Measurements from ENCODE around the gene TRMT11.
A peak's percentile ranks its signal among the peaks of the same experiment; 100 is the strongest.
"Not testable (repeated sequence)": the region's sequence is repeated elsewhere in the genome, so short reads cannot be mapped to it uniquely, and the experiment has no call there.

TRMT11 gene

GRCh38 chr6:125994670-125995488 is 8.5 kb downstream of the TRMT11 start:
- no peak for DNase-seq

- peak; percentile 53 to 61 for DNase-seq
These were observed 9.7 kb downstream of the TRMT11 start for GRCh38 chr6:125995972-125996580.

DNA sequence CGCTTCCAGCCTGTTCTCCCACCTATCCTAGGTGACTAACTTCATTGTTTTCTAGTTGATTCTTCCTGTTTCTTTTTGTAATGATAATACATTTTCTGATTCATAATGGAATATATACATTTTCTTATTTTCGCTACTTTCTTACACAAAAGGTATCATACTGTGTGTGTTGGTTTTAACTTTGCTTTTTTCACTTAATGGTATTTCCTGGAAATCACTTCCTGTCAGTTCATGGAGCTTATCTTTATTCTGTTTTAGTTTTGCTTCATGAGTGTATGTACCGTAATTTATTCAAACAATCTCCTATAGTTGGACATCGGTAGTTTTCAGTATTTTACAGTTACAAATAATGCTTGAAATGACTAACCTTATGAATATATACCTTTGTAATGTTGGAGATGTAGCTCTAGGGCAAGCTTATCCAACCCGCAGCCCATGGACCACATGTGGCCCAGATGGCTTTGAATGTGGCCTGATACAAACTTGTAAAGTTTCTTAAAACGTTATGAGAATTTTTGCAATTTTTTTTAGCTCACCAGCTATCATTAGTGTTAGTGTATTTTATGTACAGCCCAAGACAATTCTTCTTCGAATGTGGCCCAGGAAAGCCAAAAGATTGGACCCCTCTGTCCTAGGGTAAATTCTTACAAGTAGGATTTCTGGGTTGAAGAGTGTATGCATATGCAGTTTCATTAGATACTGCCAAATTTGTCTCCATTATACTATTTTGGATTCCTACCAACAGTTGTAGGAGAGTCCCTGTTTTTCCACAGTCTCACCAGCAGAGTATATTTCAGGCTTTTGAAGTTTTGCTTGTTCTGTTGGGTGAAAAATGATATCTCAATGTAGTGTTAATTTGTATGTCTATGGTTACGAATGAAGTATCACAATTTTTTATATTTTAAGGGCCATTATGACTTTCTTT is 16.7 kb downstream of the TRMT11 start:
- no peak for DNase-seq

DNA sequence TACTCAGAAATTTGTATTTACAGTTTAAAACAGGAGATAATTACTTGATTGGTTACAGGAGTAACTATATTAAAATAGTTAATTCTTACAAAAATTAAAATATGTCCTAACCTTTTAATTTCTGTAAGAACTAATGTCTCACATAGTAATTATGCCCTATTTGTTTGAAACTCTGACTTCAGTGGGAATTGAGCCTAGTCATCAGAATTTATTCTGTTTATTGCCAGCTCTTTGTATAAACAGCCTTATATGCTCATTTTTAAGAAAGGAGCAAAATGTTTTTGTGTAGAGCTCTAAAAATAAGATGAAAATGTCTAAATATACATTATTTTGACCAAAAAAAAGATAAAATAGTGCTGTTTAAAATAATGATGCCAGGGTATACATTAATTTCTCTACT is 21.5 kb downstream of the TRMT11 start:
- DNase-seq = no peak

- DNase-seq = no peak
These were observed 23.7 kb downstream of the TRMT11 start for GRCh38 chr6:126010040-126010439.

- no peak for DNase-seq
These were observed 29.5 kb downstream of the TRMT11 start for GRCh38 chr6:126015863-126016262.

DNA sequence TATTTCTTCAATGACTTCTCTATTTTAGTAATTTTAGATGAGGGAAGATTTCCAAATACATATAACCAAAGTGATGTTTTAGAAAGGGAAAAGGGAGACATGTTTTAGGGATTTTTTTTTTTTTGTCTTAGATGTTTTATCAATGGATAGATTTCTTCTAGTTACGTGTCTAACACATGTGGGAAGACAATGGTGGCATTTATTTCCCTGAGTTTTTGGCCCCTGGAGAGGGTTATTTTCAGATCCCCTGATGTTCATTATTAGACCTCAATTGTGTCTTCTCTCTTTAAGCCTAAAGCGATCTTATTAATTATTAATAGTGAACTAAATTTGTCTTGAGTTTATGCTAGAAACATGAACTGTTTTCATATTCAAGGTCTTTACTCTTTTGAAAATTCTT is 30.3 kb downstream of the TRMT11 start:
- DNase-seq = no peak

DNA sequence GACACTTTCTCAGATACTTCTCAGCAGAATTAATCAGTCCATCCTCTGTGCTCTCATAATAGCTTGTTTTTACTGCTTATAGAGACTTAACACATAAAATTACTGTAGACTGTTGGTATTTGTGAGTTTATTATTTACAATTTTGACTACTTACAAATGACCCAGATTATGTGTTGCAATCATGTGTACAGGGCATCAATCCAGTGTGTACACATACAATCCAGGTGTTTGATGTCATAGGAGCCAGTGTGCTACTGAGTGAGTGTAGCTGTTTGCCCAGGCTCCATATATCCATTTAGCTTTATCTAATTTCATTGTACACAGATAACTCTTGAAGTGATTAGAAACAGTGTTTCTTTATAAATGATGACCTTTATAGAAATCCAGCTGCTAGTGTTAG is 31.3 kb downstream of the TRMT11 start:
- DNase-seq = no peak

DNA sequence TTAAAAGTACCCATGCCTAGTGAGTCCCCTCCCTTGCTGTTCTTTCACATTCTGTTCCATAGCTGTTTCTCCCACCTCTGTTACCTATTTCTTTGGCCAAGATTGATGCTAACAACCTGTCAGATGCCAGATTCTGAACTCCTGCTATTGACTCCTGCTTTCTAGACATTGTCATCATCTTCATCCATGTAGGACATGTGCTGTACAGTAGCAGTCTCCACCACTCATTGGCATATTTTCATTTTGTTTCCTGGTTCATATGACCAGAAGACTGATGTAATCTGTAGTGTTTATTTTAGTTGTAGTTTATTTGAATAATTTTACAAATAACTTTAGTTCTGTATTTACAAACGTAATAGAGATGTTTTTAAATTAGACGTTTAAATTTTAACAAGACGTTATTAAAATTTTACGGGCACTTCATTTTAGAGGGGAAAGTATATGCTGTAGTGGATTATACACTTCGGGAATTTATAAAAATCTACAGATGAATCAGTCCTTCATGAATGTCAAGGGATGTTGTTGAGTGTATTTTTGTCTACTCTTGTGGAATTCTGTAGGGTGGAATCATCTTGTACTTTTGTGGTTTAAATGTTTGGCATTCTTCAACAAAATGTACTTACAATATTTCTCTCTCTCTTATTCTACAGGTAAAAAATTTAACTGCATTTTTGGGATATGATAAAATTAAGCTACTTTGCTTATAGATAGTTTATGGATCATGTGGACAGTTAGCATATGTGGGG is 34.1 kb downstream of the TRMT11 start:
- no peak for DNase-seq

DNA sequence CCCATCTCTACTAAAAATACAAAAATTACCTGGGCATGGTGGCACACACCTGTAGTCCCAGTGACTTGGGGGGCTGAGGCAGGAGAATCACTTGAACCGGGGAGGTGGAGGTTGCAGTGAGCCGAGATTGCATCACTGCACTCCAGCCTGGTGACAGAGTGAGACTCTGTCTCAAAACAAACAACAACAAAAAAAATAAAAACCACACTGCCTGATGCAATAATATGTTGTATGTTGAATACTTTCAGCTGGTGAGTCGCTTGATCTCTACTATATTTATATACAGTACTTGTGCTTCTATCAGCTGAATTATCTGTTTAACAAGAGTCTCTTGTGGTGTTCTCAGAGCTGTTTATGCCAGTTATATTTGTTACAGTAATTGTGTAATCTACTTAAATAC is 37.1 kb downstream of the TRMT11 start:
- not testable (repeated sequence) for DNase-seq

- DNase-seq = no peak
These were observed 39.7 kb downstream of the TRMT11 start for GRCh38 chr6:126026001-126026400.

DNA sequence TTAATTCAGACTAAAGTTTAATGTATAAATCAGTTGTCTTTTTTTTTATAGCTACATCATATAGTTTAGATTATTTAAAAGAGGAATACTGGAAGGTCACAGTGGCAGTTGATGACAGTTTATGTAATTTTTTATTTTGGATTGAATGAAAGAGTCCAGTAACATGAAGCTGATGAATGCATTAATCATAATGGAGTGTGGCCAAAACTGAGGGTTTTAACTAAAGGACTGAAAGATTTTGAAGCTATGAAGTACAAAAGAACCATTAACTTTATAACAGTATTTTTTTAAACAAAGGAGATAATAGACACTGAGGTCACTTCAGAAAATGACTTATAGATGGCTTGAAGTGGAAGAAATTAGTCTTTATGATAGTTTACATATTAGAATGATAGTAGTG is 41.3 kb downstream of the TRMT11 start:
- no peak for DNase-seq

GRCh38 chr6:126030045-126030444 is 43.7 kb downstream of the TRMT11 start:
- no peak for DNase-seq

DNA sequence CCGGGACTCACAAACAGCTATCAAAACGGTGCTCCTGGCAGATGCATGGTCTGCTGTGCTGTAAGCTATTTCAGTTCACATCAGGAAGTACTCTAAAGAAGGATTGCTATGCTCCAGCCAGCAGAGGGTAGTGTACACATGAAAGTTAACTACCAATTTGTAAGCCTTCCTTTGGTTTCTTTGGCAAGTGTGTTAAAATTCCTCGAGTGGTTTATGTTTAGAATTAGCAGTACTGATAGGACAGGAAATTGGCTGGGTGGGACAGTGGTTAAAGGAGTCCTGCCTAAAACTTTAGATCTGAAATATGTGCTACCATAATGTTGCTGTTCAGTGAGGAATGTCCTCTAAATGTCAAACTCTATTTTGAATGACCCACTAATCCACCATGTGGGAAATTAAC is 47.4 kb downstream of the TRMT11 start:
- no peak for DNase-seq

- no peak for DNase-seq
These were observed 48.3 kb downstream of the TRMT11 start for GRCh38 chr6:126034656-126035055.

- DNase-seq = no peak
These were observed 49.4 kb downstream of the TRMT11 start for GRCh38 chr6:126035764-126036163.

DNA sequence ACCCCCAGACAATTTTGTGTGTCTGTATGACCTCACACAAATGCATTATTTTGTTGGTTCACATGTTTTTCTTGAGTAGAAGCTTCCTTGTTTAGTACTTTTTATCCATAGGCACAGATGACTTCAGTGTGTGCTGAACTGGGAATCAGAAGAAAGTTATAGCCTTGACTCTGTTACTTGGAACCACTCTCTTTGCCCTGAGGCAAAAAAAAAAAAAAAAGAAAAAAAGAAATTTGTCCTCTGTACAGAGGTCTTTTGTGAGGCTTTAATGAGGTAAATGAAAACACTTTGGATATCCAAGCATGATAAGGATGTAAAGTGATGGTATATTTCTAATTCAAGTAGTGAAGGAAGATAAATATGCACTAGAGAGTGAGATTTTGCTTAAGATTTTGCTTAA is 51.9 kb downstream of the TRMT11 start:
- DNase-seq = no peak

DNA sequence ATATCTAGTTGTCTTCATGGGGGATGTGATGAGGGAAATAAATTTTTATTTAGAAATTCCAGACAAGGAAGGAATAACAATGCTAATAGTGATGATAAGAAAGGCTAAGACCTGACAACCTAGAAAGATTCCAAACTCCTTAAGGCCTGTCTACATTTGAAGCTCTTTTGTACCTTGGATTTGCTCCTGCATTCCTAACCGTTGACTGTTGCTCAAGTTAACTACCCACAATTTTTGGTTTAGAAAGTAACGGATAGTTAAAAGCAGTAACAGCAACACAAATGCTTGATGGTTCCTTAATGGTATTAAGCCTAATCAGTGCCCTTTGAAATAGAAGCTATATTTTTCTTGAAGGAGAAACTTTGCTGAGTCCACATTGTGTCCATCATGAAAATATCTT is 52.9 kb downstream of the TRMT11 start:
- DNase-seq = no peak

DNA sequence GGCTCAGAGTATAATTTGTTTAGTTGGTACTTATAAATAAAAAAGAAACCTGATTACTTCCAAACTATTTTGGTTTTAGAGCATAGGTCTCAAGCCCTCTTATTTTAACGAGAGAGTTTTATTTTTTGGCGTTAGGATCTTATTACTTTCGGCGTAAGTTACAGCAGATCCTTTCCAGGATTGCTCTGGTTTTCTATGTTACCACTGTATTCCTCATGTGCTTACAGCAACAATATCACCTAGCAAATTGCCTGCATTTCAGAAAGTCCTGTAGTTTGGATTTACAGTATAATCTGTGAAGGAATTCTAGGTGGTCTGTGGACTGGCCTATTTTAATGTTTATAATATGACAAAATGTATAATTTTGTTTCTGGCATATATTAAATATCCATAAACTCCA is 54.1 kb downstream of the TRMT11 start:
- DNase-seq = no peak

GRCh38 chr6:126040826-126041225 is 54.5 kb downstream of the TRMT11 start:
- DNase-seq = no peak

DNA sequence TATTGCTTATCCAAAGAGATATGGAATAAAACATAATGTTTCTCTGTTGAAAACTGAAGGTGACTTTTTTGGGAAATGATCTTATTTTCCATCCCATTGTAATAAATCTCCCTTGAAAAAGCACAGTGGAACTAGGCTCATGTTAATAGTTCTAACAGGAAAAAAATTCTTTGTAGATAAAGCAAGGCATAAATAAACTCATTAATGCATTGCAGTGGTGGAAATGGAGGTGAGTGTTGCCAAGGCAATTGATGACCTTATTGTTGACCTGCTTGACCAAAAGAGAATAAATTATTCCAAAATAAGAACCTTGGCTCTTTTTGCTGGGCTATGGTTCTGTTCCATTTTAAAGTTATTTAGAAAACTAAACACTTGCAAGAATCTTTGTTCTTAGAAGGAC is 55.2 kb downstream of the TRMT11 start:
- DNase-seq = no peak

- no peak for DNase-seq
These were observed 55.7 kb downstream of the TRMT11 start for GRCh38 chr6:126042001-126042419.

DNA sequence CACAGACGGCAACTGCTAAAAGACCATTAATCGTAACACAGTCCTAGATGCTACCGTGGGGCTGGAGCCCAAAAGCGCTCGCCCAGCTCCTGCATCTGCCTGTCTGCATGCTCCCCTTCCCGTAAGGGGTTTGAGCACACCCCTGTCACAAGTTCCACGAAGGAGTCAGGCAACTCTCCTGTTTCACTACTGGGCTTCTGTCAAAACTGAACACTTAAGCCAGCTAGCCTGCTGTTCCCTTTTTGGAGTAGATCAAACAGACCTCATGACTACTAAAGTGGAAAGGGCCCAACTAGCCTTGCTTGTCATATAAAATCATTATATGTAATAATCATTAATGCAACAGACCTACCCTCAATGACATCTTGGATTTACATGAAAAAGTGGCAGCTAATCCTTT is 61.3 kb downstream of the TRMT11 start:
- DNase-seq = no peak

All from stimulated activated CD4-positive, alpha-beta T cell treated with anti-CD3 and anti-CD28 coated beads, Interleukin-4, amount 100 ng/mL, for 4 hours (primary cell).